DOHH2 (cell line): ENCODE measurements around the gene HMX1.

Experiments used
- H3F3A ChIP-seq: fragments of 200-600 bp; sonication (generic), shearing (Covaris generic); 2 replicates; pipeline ENCODE4 v1.6.0; 2016; ENCODE audit warnings: antibody characterized with exemption, mild to moderate bottlenecking; ENCODE audit not compliant: control insufficient read depth, insufficient read depth
- H3K27ac ChIP-seq: fragments of 200-600 bp; sonication (generic); 2 replicates; pipeline ENCODE4 v1.5.1; 2014; ENCODE audit warnings: low read depth, mild to moderate bottlenecking, low read length, moderate library complexity
- H3K27me3 ChIP-seq: fragments of 200-600 bp; sonication (generic); 2 replicates; pipeline ENCODE4 v1.6.1; 2014; ENCODE audit warnings: mild to moderate bottlenecking, low read length, mixed read lengths; ENCODE audit not compliant: control insufficient read depth
- H3K36me3 ChIP-seq: fragments of 200-600 bp; sonication (generic); 2 replicates; pipeline ENCODE4 v1.6.1; 2014; ENCODE audit warnings: mild to moderate bottlenecking, low read length, moderate library complexity, mixed read lengths; ENCODE audit not compliant: control insufficient read depth
- H3K4me1 ChIP-seq: fragments of 200-600 bp; sonication (generic); 2 replicates; pipeline ENCODE4 v1.6.1; 2014; ENCODE audit warnings: mild to moderate bottlenecking, low read length, mixed read lengths; ENCODE audit not compliant: control insufficient read depth
- H3K4me2 ChIP-seq: fragments of 200-600 bp; sonication (generic); 2 replicates; pipeline ENCODE4 v1.6.0; 2014; ENCODE audit warnings: mild to moderate bottlenecking, low read length, moderate library complexity
- H3K4me3 ChIP-seq: fragments of 200-600 bp; sonication (generic); 2 replicates; pipeline ENCODE4 v1.5.1; 2014; ENCODE audit warnings: mild to moderate bottlenecking, low read length, mixed read lengths
- H3K79me2 ChIP-seq: fragments of 200-600 bp; sonication (generic); 2 replicates; pipeline ENCODE4 v1.6.1; 2014; ENCODE audit warnings: mild to moderate bottlenecking, low read length, mixed read lengths; ENCODE audit not compliant: control insufficient read depth
- H3K9me2 ChIP-seq: fragments of 200-600 bp; sonication (generic); replicated peaks from 2 replicates; pipeline ENCODE4 v1.6.1; 2014; ENCODE audit warnings: mild to moderate bottlenecking, low read length, mixed read lengths; ENCODE audit not compliant: control insufficient read depth
- H3K9me3 ChIP-seq: fragments of 200-600 bp; sonication (generic); 2 replicates; pipeline ENCODE4 v1.6.1; 2014; ENCODE audit warnings: antibody characterized with exemption, low read length, mixed read lengths; ENCODE audit not compliant: control insufficient read depth, insufficient read depth
- H4K20me1 ChIP-seq: fragments of 200-600 bp; sonication (generic); 2 replicates; pipeline ENCODE4 v1.6.0; 2014; ENCODE audit warnings: low read depth, mild to moderate bottlenecking, antibody characterized with exemption, low read length, moderate library complexity; ENCODE audit not compliant: control insufficient read depth, insufficient read depth
- CTCF ChIP-seq: fragments of 200-600 bp; sonication (generic); IDR thresholded peaks from one replicate; pipeline ENCODE4 v1.5.1; 2014; ENCODE audit warnings: antibody characterized with exemption, mild to moderate bottlenecking, low read depth, low read length; ENCODE audit not compliant: poor library complexity, severe bottlenecking
- EZH2phosphoT487 ChIP-seq: fragments of 200-600 bp; sonication (generic); IDR thresholded peaks from 2 replicates; pipeline ENCODE4 v1.6.1; 2017; ENCODE audit warnings: borderline replicate concordance, mild to moderate bottlenecking, antibody characterized with exemption, low read length, moderate library complexity, mixed read lengths

Gene HMX1

DNA sequence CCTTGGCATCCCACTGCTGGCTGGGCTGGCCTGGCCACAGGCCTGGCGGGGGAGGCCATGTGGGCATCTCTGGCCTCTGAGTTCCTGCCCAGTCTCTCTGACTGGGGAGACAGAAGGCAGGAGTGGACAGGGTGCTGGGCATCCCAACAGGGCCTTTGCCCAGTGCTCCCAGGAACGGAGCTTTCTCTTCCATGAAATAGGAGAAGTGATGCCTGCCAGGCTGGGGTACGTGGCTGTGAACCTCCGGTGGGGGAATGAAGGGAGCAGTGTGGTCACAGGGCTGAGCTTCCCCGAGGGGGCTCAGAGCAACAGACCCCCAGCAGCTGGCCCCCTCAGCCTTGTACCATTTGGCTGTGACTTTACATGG lies 40.4 kb upstream of the HMX1 start:
- Histone ChIP-seq H3F3A (no peaks in the 10 kb centered on the region), H3K4me2 (no peak overlapping the region), H3K27ac (no peak overlapping the region), H3K27me3 (no peaks in the 10 kb centered on the region), H3K36me3 (no peaks in the 10 kb centered on the region), H3K4me1 (no peaks in the 10 kb centered on the region), H3K4me3 (no peak overlapping the region), H3K9me3 (no peaks in the 10 kb centered on the region), H3K9me2 (no peaks in the 10 kb centered on the region), H4K20me1 (no peaks in the 10 kb centered on the region), H3K79me2 (no peaks in the 10 kb centered on the region)
- TF ChIP-seq CTCF, result no peak
- no peak for TF ChIP-seq EZH2phosphoT487

GRCh38 chr4:8911316-8912088 lies 39.9 kb upstream of the HMX1 start:
- Histone ChIP-seq H3K4me2 (no peak overlapping the region), H3K27ac (no peak overlapping the region), H3K9me2 (no peaks in the 10 kb centered on the region), H3K4me3 (no peak overlapping the region), H3K27me3 (no peaks in the 10 kb centered on the region), H3F3A (no peaks in the 10 kb centered on the region), H3K79me2 (no peaks in the 10 kb centered on the region), H3K9me3 (no peaks in the 10 kb centered on the region), H3K4me1 (no peaks in the 10 kb centered on the region), H3K36me3 (no peaks in the 10 kb centered on the region), H4K20me1 (no peaks in the 10 kb centered on the region)
- TF ChIP-seq EZH2phosphoT487 (no peak), CTCF (no peak)

DNA sequence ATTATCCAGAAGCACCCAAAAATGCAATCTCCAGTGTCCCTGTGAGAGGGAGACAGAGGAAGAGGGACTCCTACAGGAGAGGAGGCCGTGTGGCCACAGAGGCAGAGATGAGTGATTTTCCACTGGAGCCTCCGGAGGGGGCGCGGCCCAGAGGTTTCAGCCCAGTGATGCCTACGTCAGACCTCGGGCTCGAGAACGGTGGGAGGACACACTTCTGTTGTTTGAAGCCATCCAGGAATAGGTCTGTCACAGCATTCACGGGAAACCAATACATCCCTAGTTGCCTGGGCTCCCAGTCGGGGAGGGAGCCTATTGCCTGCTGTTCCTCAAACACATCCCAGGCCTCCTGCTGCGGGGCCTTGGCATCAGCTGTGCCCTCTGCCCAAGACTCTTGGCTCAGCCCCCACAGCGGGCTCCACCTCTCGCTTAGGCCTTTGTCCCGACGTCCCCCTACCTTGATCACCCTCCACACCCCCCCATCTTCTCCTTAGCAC lies 39.2 kb upstream of the HMX1 start:
- Histone ChIP-seq H3K36me3 (no peaks in the 10 kb centered on the region), H3K79me2 (no peaks in the 10 kb centered on the region), H3K4me2 (no peak overlapping the region), H4K20me1 (no peaks in the 10 kb centered on the region), H3K9me2 (no peaks in the 10 kb centered on the region), H3K27me3 (no peaks in the 10 kb centered on the region), H3F3A (no peaks in the 10 kb centered on the region), H3K9me3 (no peaks in the 10 kb centered on the region), H3K4me1 (no peaks in the 10 kb centered on the region), H3K27ac (no peak overlapping the region), H3K4me3 (no peak overlapping the region)
- no peak for TF ChIP-seq CTCF
- no peak for TF ChIP-seq EZH2phosphoT487
